HG02623 (cell line): ENCODE data around the gene SEMA3F.

Source experiments
- ATAC-seq: cut with Tn5 transposase; IDR thresholded peaks from one replicate; pipeline ENCODE4 v1.9.1; 2021; ENCODE audit warnings: moderate library complexity; ENCODE audit not compliant: unreplicated experiment

SEMA3F gene

GRCh38 chr3:50155491-50155878 is 361 bp downstream of the SEMA3F start:
- no peak for ATAC-seq

- ATAC-seq = no peak
These were observed 767 bp downstream of the SEMA3F start for GRCh38 chr3:50155891-50156290.

DNA sequence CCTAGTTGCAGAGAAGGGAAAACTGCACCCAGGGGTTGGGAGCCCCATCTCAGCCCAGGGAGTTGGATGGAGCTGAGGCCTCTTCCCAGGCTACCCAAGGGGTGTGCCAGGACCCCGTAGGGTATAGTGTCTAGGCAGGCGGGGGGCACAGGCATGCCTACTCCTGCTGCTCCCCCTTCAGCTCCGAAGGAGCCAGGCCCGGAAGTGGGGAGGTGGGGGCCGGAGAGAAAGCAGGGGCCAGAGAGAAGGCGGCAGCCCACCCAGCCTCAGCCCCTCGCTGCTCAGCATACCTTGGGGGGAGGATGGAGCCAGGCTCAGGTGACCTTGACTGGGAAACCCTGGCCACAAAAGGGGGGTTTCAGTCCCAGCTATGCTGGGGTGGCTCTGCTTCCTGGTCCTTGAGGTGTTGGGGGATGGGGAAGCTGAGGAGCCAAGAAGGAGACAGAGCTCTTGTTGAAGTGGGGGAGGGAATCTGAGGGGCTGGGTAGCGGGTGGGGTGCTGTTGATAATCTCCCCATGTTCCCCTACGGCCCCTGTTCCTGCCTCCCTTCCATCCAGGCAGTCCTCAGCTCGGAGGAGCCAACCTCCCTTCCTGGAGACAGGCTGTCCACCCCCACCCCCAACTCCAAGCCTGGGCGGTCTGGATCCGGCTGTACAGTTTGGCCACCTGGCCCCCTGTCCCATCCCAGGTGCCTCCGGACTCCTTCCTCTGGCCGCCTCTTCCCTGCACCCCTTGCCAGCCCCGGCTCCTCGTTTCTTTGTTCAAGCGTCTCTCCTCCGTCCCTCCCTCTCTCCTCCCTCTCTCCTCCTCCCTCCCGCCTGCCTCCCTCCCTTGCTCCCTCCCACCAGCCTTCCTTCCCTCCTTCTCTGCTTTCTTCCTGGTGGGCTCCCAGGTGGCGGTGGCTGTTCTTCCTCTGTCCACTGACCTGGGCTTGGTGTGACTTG is 1.7 kb downstream of the SEMA3F start:
- no peak for ATAC-seq

DNA sequence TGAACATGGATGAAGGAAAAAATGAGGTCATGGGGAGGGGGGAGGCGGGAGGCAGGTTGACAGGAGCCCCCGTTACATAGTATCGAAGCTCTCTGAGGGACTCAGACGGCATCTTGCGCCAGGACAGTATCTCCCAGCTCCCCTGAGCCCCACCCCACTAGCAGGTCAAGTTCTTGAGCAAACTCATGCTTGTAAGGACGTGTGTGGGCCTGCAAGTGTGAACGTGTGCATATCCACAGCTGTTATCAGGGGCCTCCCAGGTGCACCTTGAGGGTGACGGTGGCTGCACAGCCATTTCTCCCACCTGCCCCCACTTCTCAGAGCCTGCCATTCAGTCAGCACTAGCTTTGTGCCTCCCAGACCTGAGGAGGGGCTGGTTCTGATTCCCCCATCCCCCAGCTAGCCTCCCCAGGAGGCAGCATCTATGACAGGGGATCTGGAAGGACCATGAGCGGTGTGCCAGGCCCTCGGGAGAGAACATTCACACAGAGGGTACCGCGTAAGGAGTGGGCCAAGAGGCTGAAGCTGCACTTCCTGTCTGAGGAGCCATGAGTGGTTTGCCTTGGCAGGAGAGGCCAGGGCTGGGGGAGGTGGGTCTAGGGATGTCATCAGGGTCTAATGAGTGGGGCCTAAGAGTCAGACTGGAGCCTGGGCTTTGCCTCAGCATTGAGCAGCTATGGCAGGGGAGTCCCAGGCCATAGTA is 2.9 kb downstream of the SEMA3F start:
- ATAC-seq = no peak

DNA sequence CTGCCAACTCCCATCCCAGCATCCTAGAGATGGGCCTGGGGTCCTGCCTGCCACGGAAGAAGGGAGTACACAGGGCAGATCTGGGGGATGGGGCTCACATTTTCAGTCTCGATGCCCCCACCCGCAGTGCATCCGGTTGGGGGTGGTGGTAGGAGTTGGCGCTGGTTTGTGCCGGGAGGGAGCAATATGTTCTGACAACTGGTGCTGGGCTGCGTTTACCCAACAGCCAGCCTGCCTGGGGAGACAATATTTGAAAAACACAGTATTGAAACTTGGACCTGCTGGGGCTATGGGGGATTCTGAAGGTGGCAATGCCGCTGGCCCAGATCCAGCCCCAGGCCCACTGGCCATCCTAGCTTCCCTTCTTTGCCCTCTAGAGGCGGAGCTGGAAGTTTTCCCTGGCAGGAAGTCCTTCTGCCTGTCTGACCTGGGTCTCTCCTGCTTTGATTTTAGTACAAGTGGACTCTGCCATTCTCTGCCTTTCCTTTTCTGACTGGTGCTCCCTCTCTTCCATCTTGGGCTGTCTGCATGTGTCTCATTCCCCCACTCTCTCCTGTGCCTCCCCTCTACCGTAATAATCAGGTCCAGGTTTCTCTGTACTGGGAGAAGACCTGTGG is 3.5 kb downstream of the SEMA3F start:
- ATAC-seq = no peak

GRCh38 chr3:50160561-50160983 is 5.4 kb downstream of the SEMA3F start:
- no peak for ATAC-seq

GRCh38 chr3:50161320-50161719 is 6.2 kb downstream of the SEMA3F start:
- no peak for ATAC-seq

DNA sequence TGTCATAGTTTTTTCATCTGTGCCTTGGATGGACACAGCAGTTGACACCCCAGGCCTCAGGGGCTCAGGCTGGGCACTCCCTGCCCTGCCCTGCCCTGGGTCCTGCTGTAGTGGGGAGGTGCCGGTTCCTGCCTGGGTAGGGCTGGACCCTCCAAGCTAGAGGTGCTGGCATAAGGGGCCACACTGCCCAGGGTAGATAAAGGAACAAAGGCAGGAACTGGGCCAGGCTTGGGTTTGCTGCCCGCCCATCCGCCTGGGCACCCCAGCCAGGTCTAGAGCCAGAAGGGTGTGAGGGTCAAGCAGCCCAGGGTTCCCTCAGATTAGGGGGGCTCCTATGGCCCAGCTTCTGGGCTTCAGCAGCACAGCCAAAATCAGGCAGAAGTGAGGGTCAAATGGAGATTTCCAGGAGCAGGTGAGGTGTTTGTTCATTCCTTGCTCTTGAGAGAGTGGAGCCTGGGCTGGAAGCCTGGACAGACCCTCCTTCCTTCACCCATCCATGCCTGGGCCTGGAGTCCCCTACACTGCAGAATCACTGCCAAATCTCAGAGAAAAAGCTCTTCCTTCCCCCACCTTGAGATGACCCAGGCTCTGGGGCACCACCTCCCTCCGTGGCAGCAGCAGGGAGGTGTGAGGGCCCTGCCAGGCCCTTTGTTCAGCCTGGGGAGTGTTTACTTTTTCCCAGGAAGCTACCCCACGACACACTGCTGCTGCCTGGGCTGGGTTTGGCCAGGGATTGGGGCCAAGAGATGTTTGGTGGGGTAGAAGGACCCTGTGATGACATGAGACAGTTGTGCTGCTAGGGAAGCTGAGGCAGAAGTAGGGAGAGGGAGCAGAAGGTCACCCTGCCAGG is 7.1 kb downstream of the SEMA3F start:
- no peak for ATAC-seq

DNA sequence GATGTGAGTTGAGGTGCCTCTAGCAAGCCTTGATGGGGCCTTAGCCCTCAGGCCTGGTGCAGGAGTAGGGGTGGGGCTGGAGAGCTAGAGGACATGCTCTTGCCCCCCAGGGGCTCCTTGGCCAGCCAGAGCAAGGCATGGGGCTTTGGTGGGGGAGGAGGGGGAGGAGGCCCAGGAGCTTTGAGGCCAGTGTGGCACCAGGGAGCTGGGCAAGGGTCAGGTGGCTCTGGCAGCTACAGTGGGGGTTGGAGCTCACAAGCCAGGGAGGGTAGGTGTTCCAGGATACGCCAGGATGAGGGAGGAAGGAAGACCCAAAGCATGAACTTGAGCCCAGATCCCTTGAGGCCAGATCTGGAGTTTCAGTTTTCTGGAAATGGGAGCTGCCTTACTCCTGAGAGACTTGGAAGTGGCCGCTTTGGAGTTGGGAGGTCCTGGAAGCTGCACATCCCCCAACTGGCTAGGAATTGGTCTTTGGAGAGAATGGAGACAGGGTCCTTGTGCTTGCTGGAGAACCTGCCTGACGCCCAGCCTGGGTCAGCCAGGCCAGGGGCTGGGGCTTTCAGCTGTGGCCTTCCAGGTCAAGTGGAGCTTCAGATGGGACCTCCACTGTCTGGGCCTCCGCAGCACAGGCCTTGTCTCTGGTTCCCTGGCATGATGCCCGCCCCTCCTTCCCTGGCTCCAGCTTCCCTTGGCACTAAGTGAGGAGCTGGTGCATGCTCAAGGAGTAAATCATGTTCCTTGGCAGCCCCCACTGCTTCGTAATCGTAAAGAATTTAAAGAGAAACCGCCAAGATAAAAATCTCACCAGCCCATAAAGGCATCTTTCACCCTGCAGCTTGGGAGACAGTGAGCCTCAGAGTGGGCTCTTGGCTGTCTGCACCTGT is 8.7 kb downstream of the SEMA3F start:
- ATAC-seq = no peak

GRCh38 chr3:50164481-50164880 is 9.4 kb downstream of the SEMA3F start:
- no peak for ATAC-seq

DNA sequence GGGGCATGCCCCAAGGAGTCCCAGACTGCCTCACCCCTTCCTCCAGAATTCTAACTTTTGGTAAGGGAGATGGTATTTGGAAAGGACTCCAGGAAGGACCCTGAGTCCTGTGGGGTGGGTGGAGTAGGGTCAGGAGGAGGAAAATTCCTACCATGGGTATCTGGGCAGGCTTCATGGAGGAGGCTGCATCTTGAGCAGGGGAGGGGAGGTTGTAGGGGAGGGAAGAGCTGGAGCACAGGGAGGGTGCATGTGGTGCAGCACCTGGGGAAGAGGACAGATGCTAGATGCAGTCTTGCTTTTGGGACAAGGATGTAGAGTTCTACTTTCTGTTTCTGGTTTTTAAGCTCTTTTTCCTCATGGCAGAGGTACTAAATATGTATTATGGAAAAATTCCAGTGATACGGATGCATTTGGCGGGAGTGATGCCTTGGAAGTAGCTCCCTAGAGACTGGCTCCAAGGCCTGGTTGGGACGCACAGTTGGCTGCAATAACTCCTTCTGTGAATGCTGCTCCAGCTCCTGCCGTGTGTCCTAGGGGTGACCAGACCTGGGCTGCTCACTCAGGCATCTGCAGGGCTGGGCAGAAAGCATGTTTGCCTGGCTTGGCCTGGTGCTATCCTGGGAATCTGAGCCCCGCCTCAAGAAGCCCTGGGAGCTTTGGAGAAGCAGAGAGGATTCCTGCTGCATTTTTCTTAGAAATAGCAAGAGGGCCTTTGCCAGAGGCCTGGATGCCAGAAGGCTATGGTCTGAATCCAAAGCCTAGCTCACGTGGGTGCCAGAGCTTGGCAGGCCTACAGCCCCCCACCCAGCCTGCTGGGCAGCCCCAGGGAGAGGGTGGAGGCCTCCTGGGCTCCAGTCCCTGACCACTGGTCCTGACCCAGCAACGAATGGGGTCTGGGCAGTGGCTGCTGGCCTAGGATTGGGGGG is 10.1 kb downstream of the SEMA3F start:
- no peak for ATAC-seq

DNA sequence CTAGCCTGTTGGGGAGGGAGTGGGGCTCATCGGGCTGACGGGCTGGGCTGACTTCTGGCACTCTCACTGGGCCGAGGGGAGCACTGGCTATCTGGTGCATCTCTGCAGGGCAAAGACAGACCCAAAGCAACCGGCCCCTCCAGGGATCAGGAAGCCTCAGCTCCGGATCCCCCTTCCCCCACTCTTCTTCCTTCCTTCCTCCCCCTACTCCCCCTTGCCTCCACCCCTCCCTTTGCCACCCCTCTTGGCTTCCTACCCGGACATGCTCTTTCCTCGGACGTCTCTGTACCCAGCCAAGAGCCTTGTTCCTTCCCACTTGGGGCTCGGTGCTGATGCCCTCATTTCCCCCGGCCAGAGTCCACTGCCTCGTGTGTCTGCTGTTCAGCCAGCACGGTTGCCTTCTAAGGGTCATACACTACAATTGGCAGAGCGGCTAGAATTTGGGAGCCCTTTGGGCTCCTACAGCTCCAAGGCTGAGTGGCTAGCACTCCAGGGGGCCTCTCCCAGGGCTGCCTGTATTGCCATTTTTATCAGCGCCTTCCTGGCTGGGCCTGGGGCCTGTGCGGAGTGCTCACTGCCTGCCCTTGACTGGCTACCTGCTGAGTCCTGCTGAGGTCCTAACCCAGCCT is 10.9 kb downstream of the SEMA3F start:
- no peak for ATAC-seq

DNA sequence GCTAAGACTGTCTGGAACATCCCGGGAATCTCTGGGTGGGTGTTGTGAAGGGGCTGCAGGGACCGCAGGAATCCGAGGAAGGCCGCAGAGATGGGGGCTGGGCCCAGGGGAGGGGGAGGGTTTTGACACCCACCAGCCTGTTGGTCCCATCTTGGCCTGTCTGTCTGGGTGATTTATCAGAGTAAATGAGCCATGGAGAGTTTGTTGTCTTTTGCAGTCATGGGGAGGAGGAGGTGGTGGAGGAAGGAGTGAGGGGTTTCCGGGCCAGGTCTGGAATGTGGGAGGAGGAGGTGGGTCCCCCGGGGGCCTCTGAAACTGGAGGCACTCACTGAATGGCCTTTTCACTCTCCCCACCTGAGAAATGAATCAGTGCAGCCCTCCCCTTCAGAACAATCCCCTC is 11.5 kb downstream of the SEMA3F start:
- ATAC-seq = no peak

DNA sequence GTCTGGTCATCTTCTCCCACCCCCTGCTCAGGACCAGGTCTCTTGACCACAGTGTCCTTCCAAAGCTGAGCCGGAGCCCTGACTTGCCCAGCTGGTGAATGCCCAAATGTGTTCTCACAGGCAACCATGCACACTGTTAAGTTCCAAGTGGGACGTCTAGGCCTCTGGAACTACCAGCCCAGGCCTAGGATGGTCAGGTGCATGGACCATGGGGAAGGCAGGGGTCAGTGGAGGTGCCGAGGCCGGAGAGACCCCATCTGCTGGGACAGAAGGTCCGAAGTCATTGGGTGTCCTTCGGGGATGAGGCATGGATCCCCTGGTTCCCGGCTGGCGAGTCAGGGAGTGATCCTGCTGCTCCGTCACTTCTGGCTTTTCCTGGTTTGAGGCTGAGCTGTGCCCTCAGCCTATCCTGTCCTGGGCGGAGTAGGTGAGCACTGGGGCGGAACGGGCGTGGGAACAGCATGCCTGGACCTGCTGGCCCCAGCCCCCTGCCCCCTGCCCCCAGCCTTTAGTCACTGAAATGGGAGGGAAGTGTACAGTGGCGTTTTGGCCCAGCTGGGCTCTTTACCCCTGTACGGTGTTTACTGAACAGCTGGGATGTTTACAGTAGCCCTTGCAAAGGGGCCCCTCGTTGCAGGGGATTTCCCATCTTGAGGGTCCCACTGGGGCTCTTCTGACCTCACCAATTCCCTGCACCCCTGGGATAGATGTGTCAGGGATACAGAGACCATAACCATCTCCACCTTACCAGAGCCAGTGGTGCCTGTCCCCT is 12.1 kb downstream of the SEMA3F start:
- ATAC-seq = no peak

DNA sequence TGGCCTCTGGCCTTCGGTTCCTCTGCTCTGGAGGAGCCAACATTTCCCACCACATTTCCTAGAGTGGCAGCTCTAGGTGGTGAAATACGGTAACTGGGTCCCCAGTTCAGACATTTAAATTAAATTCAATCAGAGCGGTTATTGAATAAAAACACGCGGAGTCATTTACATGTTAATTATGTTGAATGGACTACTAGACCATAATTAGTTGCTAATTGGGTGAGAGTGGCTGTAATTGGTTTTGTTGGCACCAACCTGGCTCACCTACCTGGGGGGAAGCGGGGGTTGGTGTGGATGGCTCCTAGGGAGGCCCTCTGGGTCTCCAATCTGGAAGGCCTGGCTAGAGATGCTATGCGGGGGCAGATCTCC is 12.7 kb downstream of the SEMA3F start:
- ATAC-seq = no peak

DNA sequence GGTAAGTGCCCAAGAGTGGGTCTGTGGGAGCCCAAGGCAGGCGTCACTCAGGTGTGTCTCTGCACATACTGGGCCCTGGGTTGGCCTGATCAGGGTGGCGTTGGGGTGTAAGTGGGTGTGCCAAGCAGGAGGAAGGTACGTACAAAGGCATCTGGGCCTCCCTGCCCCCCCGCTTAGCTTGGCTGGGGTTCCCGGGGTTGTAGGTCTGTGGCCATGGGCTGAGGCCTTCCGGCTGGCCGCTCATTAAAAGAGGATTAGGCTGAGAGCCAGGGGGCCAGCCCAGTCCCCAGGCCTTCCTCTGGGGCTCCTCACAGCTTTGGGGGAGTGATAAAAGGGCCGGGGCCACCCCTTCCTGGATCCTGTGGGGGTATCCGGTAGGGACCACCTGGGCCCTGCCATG is 13.3 kb downstream of the SEMA3F start:
- no peak for ATAC-seq

DNA sequence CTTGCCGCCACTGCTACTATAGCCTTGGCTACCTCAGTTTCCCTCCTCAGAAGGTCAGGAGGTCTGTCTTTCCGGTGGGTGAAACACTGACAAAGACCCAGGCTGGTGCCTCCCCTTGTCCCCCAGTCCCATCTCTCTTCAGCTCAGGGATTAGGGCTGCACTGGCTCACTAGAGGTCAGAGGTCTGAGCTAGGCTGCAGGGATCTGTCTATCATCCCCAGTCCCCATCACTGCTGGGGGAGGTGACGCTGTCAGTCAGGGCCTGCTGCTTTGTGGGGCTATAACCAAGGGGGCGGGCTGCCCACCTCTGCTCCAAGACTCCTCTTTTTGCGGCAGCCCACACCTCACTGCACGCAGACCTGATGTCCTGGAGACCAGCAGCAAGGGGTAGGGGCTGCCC is 13.7 kb downstream of the SEMA3F start:
- ATAC-seq = no peak
